GM10248 (cell line): Measurements from ENCODE around the gene PKHD1.

Experiments used
- CTCF ChIA-PET: fragments of 300-600 bp; sonication (Branson Sonifier 250); formaldehyde crosslinking; extraction: SDS; loops from one replicate; lab custom pipeline; 2021; ENCODE audit warnings: antibody characterized with exemption; lab: Yijun Ruan, JAX
- POLR2A ChIA-PET: fragments of 350-650 bp; sonication (Branson Sonifier 250); formaldehyde crosslinking; extraction: SDS; loops from one replicate; lab custom pipeline; 2020; ENCODE audit warnings: antibody characterized with exemption; lab: Yijun Ruan, JAX
- DNase-seq: peaks from one replicate; pipeline ENCODE4 v3.0.0; 2012; ENCODE audit errors: extremely low spot score
- CTCF ChIP-seq: IDR thresholded peaks from 2 replicates; pipeline ENCODE4 v1.5.1; 2012; ENCODE audit warnings: mild to moderate bottlenecking, low read depth; ENCODE audit errors: extremely low read depth, missing control alignments, control extremely low read depth

Gene PKHD1

GRCh38 chr6:51719297-51719696, 368.1 kb downstream of the PKHD1 start:
- no peak for DNase-seq
- no peak for TF ChIP-seq CTCF
- POLR2A ChIA-PET: no interaction called here
- CTCF ChIA-PET: interaction anchor here (1.3 kb wide), 1 partner anchor 27 kb away, joined by 3 read pairs; no protein-coding TSS in a partner anchor

GRCh38 chr6:51718533-51718932, 368.9 kb downstream of the PKHD1 start:
- ChIA-PET POLR2A (no interaction called here), CTCF (no interaction called here)
- DNase-seq: no peak
- TF ChIP-seq CTCF: no peak

- ChIA-PET POLR2A (no interaction called here), CTCF (no interaction called here)
- DNase-seq: no peak
- TF ChIP-seq CTCF: no peak
Measured at GRCh38 chr6:51717477-51717876, 369.9 kb downstream of the PKHD1 start.

GRCh38 chr6:51711876-51712275, 375.5 kb downstream of the PKHD1 start:
- no peak for DNase-seq
- CTCF ChIA-PET: interaction anchor here (1.5 kb wide), 1 partner anchor 94 kb away, joined by 3 read pairs; no protein-coding TSS in a partner anchor
- POLR2A ChIA-PET: no interaction called here
- TF ChIP-seq CTCF: no peak

GRCh38 chr6:51706086-51706485, 381.3 kb downstream of the PKHD1 start:
- ChIA-PET POLR2A (no interaction called here), CTCF (no interaction called here)
- no peak for TF ChIP-seq CTCF
- DNase-seq: no peak

GRCh38 chr6:51704932-51705540, 382.4 kb downstream of the PKHD1 start:
- ChIA-PET POLR2A (no interaction called here), CTCF (no interaction called here)
- no peak for TF ChIP-seq CTCF
- no peak for DNase-seq
